ENCODE measurements around the gene AIPL1.

The AIPL1 gene

DNA sequence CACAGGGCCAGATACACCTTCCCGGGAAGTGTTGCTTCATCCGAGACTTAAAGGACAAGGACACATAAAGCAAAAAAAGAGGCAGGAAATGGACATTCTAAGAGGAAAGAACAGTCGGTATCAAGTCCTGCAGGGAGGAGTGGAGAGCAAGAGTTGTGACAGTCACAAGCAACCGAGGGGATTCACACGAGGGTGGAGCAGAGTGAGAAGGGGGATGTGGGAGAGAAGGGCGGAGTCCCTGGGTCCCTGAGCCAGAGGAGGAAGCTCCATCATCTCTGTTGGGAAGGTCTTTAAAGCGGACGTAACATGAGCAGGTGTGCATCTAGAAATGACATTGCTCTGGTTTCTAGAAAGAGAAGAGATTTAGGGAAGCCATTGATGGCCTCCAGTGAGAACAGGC lies 47.1 kb downstream of the AIPL1 start:
- Histone ChIP-seq H2AFZ (ENCODE audit: low read depth, low read length, severe bottlenecking) (no peak overlapping the region), H3K79me2 (ENCODE audit: insufficient read depth, low read length) (no peaks in the 10 kb centered on the region), H4K20me1 (ENCODE audit: low read depth, low read length) (no peaks in the 10 kb centered on the region), H3K27me3 (ENCODE audit: low read length) (no peaks in the 10 kb centered on the region), H3K4me2 (ENCODE audit: low read depth, low read length, poor library complexity, severe bottlenecking) (no peak overlapping the region), H3K27ac (ENCODE audit: low read depth, low read length) (no peak overlapping the region), H3K4me3 (ENCODE audit: insufficient read depth, low read length, poor library complexity, severe bottlenecking) (no peak overlapping the region), H3K9me3 (ENCODE audit: insufficient read depth, low read length) (no peaks in the 10 kb centered on the region), H3K9ac (ENCODE audit: low read length) (no peak overlapping the region), H3K36me3 (ENCODE audit: low read length) (no peaks in the 10 kb centered on the region), H3F3A (ENCODE audit: insufficient read depth) (no peaks in the 10 kb centered on the region), H3K9me2 (replicated peaks; ENCODE audit: insufficient read depth, low read length) (no peaks in the 10 kb centered on the region)
- no peak for TF ChIP-seq EZH2phosphoT487 (conservative IDR thresholded peaks at IDR 0.05; ENCODE audit: low read length)
- TF ChIP-seq CTCF (IDR thresholded peaks at IDR 0.05; ENCODE audit: insufficient read depth, low read length, poor library complexity, severe bottlenecking), result no peak

- Histone ChIP-seq H3K36me3 (ENCODE audit: low read length) (no peaks in the 10 kb centered on the region), H3K27me3 (ENCODE audit: low read length) (no peaks in the 10 kb centered on the region), H3F3A (ENCODE audit: insufficient read depth) (no peaks in the 10 kb centered on the region), H3K79me2 (ENCODE audit: insufficient read depth, low read length) (no peaks in the 10 kb centered on the region), H3K4me2 (ENCODE audit: low read depth, low read length, poor library complexity, severe bottlenecking) (no peak overlapping the region), H2AFZ (ENCODE audit: low read depth, low read length, severe bottlenecking) (no peak overlapping the region), H3K27ac (ENCODE audit: low read depth, low read length) (no peak overlapping the region), H3K4me3 (ENCODE audit: insufficient read depth, low read length, poor library complexity, severe bottlenecking) (no peak overlapping the region), H3K9me2 (replicated peaks; ENCODE audit: insufficient read depth, low read length) (no peaks in the 10 kb centered on the region), H3K9me3 (ENCODE audit: insufficient read depth, low read length) (no peaks in the 10 kb centered on the region), H3K9ac (ENCODE audit: low read length) (no peak overlapping the region), H4K20me1 (ENCODE audit: low read depth, low read length) (no peaks in the 10 kb centered on the region)
- TF ChIP-seq CTCF (IDR thresholded peaks at IDR 0.05; ENCODE audit: insufficient read depth, low read length, poor library complexity, severe bottlenecking) (no peak), EZH2phosphoT487 (conservative IDR thresholded peaks at IDR 0.05; ENCODE audit: low read length) (no peak)
Measured at GRCh38 chr17:6387442-6387841, 47.5 kb downstream of the AIPL1 start.

GRCh38 chr17:6386041-6386630 lies 48.8 kb downstream of the AIPL1 start:
- Histone ChIP-seq H3K9ac (ENCODE audit: low read length) (no peak overlapping the region), H3K27ac (ENCODE audit: low read depth, low read length) (no peak overlapping the region), H3K4me2 (ENCODE audit: low read depth, low read length, poor library complexity, severe bottlenecking) (no peak overlapping the region), H3K9me2 (replicated peaks; ENCODE audit: insufficient read depth, low read length) (no peaks in the 10 kb centered on the region), H3K79me2 (ENCODE audit: insufficient read depth, low read length) (no peaks in the 10 kb centered on the region), H3K36me3 (ENCODE audit: low read length) (no peaks in the 10 kb centered on the region), H3K27me3 (ENCODE audit: low read length) (no peaks in the 10 kb centered on the region), H3F3A (ENCODE audit: insufficient read depth) (no peaks in the 10 kb centered on the region), H3K4me3 (ENCODE audit: insufficient read depth, low read length, poor library complexity, severe bottlenecking) (no peak overlapping the region), H2AFZ (ENCODE audit: low read depth, low read length, severe bottlenecking) (no peak overlapping the region), H3K9me3 (ENCODE audit: insufficient read depth, low read length) (no peaks in the 10 kb centered on the region), H4K20me1 (ENCODE audit: low read depth, low read length) (no peaks in the 10 kb centered on the region)
- TF ChIP-seq EZH2phosphoT487 (conservative IDR thresholded peaks at IDR 0.05; ENCODE audit: low read length) (no peak), CTCF (IDR thresholded peaks at IDR 0.05; ENCODE audit: insufficient read depth, low read length, poor library complexity, severe bottlenecking) (no peak)
